K562 (cell line): Measurements from ENCODE around the gene KRR1. TPM values are rescaled to one million over a fixed set of nuclear protein-coding genes. Genes with fewer than 3 reads are reported as not detected.

Source experiments
- ATF1 ChIP-seq, 2 experiments: fragments of 450-650 bp in 1 of 2; IDR thresholded peaks; 2 replicates each; pipeline ENCODE4 v1.6.1; 2016; ENCODE audit warnings: missing compliant biosample characterization in 1 of 2, missing genetic modification characterization in 1 of 2
- BCOR ChIP-seq: fragments of 450-650 bp; IDR thresholded peaks from 2 replicates; pipeline ENCODE4 v1.6.1; 2016
- BDP1 ChIP-seq: IDR thresholded peaks from 3 replicates; pipeline ENCODE4 v1.6.1; 2011; ENCODE audit not compliant: insufficient read length, insufficient read depth
- BRD9 ChIP-seq: fragments of 450-650 bp; IDR thresholded peaks from 2 replicates; pipeline ENCODE4 v1.6.1; 2018; ENCODE audit warnings: low read depth; ENCODE audit not compliant: partially characterized antibody
- CBX5 ChIP-seq: IDR thresholded peaks from 2 replicates; pipeline ENCODE4 v1.6.1; 2014; ENCODE audit warnings: low read depth, borderline replicate concordance
- CHD2 ChIP-seq: IDR thresholded peaks from 2 replicates; pipeline ENCODE4 v1.6.1; 2011; ENCODE audit warnings: low read depth, low read length
- CHD4 ChIP-seq: fragments of 200-600 bp; sonication (generic); IDR thresholded peaks from 3 replicates; pipeline ENCODE4 v1.6.1; 2012; ENCODE audit warnings: low read depth, mild to moderate bottlenecking, mixed read lengths, low read length, inconsistent platforms; ENCODE audit not compliant: insufficient read depth, insufficient replicate concordance, poor library complexity, severe bottlenecking
- ERF ChIP-seq: fragments of 450-650 bp; formaldehyde crosslinking; IDR thresholded peaks from 2 replicates; pipeline ENCODE4 v1.4.0; 2020; ENCODE audit warnings: mild to moderate bottlenecking, mixed read lengths
- EWSR1 ChIP-seq: fragments of 450-650 bp; IDR thresholded peaks from 2 replicates; pipeline ENCODE4 v1.6.1; 2018; ENCODE audit warnings: borderline replicate concordance, mild to moderate bottlenecking, low read depth, moderate library complexity; ENCODE audit not compliant: partially characterized antibody
- GABPA ChIP-seq: fragments of 200-800 bp; sonication (Bioruptor generic); conservative IDR thresholded peaks from 2 replicates; pipeline ENCODE4 v1.6.1; 2016; ENCODE audit warnings: low read depth, missing genetic modification characterization, missing compliant biosample characterization
- KLF13 ChIP-seq: fragments of 450-650 bp; IDR thresholded peaks from 2 replicates; pipeline ENCODE4 v1.6.1; 2016; ENCODE audit warnings: missing genetic modification characterization, low read depth, mild to moderate bottlenecking, missing compliant biosample characterization, moderate library complexity, borderline replicate concordance
- MCM5 ChIP-seq: fragments of 450-650 bp; IDR thresholded peaks from 2 replicates; pipeline ENCODE4 v1.6.1; 2016; ENCODE audit warnings: low read depth
- MCM7 ChIP-seq, 2 experiments: fragments of 450-650 bp; IDR thresholded peaks; 2 replicates each; pipeline ENCODE4 v1.6.1; 2016 to 2018
- NR0B1 ChIP-seq: fragments of 450-650 bp; IDR thresholded peaks from one replicate; pipeline ENCODE4 v1.6.1; 2018; ENCODE audit warnings: mild to moderate bottlenecking, moderate library complexity; ENCODE audit not compliant: partially characterized antibody
- PCBP1 ChIP-seq: fragments of 200-400 bp; formaldehyde crosslinking; IDR thresholded peaks from 2 replicates; pipeline ENCODE4 v1.6.1; 2018; ENCODE audit warnings: mild to moderate bottlenecking, low read depth, low read length; ENCODE audit not compliant: poor library complexity, severe bottlenecking
- PHB ChIP-seq: fragments of 250-450 bp; sonication (Bioruptor Pico); IDR thresholded peaks from 2 replicates; pipeline ENCODE4 v1.5.0; 2021
- POLR2G ChIP-seq: fragments of 200-400 bp; formaldehyde crosslinking; IDR thresholded peaks from 2 replicates; pipeline ENCODE4 v1.6.1; 2017; ENCODE audit warnings: low read depth, mild to moderate bottlenecking, antibody characterized with exemption, low read length, moderate library complexity
- RBM25 ChIP-seq: fragments of 200-400 bp; formaldehyde crosslinking; IDR thresholded peaks from 2 replicates; pipeline ENCODE4 v1.6.1; 2018; ENCODE audit warnings: low read length, low read depth, moderate library complexity; ENCODE audit not compliant: severe bottlenecking
- SETDB1 ChIP-seq: IDR thresholded peaks from one replicate; pipeline ENCODE4 v1.6.1; 2012; ENCODE audit warnings: low read length, control low read depth, inconsistent platforms
- TAF9B ChIP-seq: fragments of 450-650 bp; IDR thresholded peaks from 2 replicates; pipeline ENCODE4 v1.6.1; 2018; ENCODE audit warnings: mild to moderate bottlenecking; ENCODE audit not compliant: partially characterized antibody
- TCF15 ChIP-seq: fragments of 250-450 bp; sonication (Bioruptor Pico); IDR thresholded peaks from 2 replicates; pipeline ENCODE4 v1.8.0; 2022; ENCODE audit warnings: moderate library complexity, mild to moderate bottlenecking, inconsistent platforms
- TCF3 ChIP-seq: sonication (generic); formaldehyde crosslinking; IDR thresholded peaks from 2 replicates; pipeline ENCODE4 v1.4.0; 2020; ENCODE audit warnings: mild to moderate bottlenecking, missing genetic modification reagents
- ZNF140 ChIP-seq: fragments of 250-450 bp; sonication (Bioruptor Pico); IDR thresholded peaks from 2 replicates; pipeline ENCODE4 v1.8.0; 2021; ENCODE audit warnings: moderate library complexity, mild to moderate bottlenecking, inconsistent platforms
- ZNF184 ChIP-seq: sonication (generic); formaldehyde crosslinking; IDR thresholded peaks from 2 replicates; pipeline ENCODE4 v1.5.0; 2020; ENCODE audit warnings: missing genetic modification reagents
- ZNF655 ChIP-seq: fragments of 250-450 bp; sonication (Bioruptor Pico); IDR thresholded peaks from 2 replicates; pipeline ENCODE4 v1.5.0; 2021
- ZNF707 ChIP-seq: fragments of 250-450 bp; sonication (Bioruptor Pico); conservative IDR thresholded peaks from 2 replicates; pipeline ENCODE4 v1.8.0; 2022; ENCODE audit warnings: inconsistent platforms, mild to moderate bottlenecking, moderate library complexity
- polyA plus RNA-seq, 8 experiments: library from polyadenylated mRNA; depleted of rRNA in 4 of 8; stranded (reverse) in 5 of 8; unstranded in 3 of 8; fragments of >200 nt; fragmentation: Nextera tagmentation in 2 of 8; fragmentation: Illumina TruSeq in 1 of 8; extraction: Ambion mirVana in 2 of 8; extraction: Trizol in 1 of 8; gene quantifications; 2 replicates each; pipeline versions ENCODE4 v1.2.1 to v1.2.3, GENCODE V29; 2011 to 2014; ENCODE audit warnings: inconsistent platforms in 1 of 8, missing spikeins in 1 of 8
- total RNA-seq, 7 experiments: library from RNA; depleted of rRNA in 6 of 7; stranded (reverse); fragments of >200 nt in 6 of 7; fragmentation: Illumina TruSeq in 2 of 7; extraction: Trizol in 2 of 7; gene quantifications; 2 replicates each; pipeline versions ENCODE4 v1.2.1 to v1.2.3, GENCODE V29; 2011 to 2021; ENCODE audit warnings: low replicate concordance in 1 of 7

Gene KRR1
- total and polyA plus RNA-seq, 9 of the 15 experiments (the other 6 are each of a cell fraction or from before 2014, with no cell fraction given) = 42.6 to 102 (median 61.0) TPM

- TF ChIP-seq ZNF655 (no peak), ATF1 (CRISPR knock-in tag; IDR thresholded peaks at IDR 0.05) (no peak), ATF1 (tag; IDR thresholded peaks at IDR 0.05) (peak; percentile 88), PCBP1 (no peak), ZNF707 (CRISPR knock-in tag) (no peak), SETDB1 (no peak), POLR2G (peak; percentile 67), TCF3 (peak; percentile 24; the same call in 1 of the 2 replicates), BRD9 (no peak), EWSR1 (no peak), RBM25 (no peak), BDP1 (no peak), MCM7 (IDR thresholded peaks at IDR 0.05) (no peak), GABPA (tag) (peak; percentile 100), CHD4 (no peak), NR0B1 (no peak), CHD2 (no peak; the same call in 1 of the 2 replicates), MCM5 (no peak), KLF13 (tag) (no peak; the same call in 1 of the 2 replicates), TAF9B (peak; percentile 97), CBX5 (no peak; the same call in 1 of the 2 replicates), ZNF140 (CRISPR knock-in tag) (no peak), BCOR (no peak), PHB (CRISPR knock-in tag) (no peak), ZNF184 (CRISPR knock-in tag) (no peak), ERF (CRISPR knock-in tag) (no peak), TCF15 (CRISPR knock-in tag) (peak; percentile 7; the same call in 1 of the 2 replicates)
These were observed at the start of gene KRR1 (continued) for GRCh38 chr12:75511116-75512048.
